NCI-H1048 (cell line): ENCODE measurements around the gene PITPNM1.
"Not testable (repeated sequence)": the region's sequence is repeated elsewhere in the genome, so short reads cannot be mapped to it uniquely, and the experiment has no call there.

Experiments used
- DNase-seq: peaks from one replicate; lab custom pipeline; 2025; lab: John Stamatoyannopoulos, UW

PITPNM1 gene

GRCh38 chr11:67523556-67524479 is 18.7 kb upstream of the PITPNM1 start:
- DNase-seq = no peak

DNA sequence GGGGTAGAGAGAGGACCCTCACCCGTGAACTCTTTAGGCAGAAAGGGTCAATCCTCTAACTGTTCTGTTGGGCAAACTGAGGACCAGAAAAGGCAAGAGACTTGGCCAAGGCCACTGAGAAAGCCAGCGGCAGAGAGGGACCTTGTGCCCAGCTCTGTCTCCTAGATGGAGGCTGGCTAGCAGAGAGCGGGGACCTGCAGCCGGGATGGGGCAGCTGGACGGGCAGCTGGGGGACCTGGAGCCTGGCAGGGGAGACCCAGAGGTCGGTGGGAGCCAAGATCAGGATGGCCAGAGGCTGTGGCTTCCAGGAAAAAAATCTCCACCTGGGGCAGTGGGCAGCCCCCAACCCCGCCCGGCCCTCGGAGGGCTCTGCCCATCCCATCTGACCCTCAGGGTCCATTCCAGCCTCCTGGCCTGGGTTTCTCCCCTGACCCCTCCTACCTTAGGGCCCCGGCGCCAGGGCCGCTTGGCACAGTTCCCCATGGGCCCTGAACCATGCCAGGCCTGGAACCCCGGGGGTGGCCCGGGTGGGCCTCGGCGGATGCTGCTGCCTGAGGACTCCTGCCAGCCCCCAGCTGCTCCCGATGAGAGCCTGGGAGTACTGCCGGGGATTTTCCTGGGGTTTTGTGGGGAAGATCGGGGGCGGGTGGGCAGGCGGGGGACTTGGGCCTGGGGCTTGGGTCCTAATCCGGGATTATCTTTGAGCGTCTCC is 17.8 kb upstream of the PITPNM1 start, which contains the start of gene CABP2:
TSS of gene CABP2 (minus strand) at position 603 of the 712 bp plus-strand sequence. CDS start at position 483, 120 bp downstream.
- no peak for DNase-seq

GRCh38 chr11:67522338-67522737 is 17.2 kb upstream of the PITPNM1 start:
- DNase-seq = no peak

DNA sequence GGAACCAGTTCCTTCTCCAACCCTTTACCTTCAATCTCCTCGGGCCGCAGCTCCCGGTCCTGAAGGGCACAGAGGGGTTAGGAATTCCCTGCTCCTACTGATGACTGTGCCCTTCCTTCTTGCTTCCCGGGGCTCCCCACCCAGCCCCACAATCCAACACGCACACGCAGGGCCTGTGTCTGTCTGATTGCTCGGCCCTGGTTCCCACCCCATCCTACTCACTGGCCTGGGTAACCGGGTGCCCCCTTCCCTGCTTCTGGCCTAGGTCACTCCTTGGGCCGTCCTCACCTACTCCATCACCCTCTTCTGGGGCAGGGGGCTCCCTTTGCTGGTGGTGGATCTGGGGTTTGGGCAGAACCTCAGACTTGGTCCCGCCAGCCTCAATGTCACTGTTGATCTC is 16.8 kb upstream of the PITPNM1 start:
- no peak for DNase-seq

DNA sequence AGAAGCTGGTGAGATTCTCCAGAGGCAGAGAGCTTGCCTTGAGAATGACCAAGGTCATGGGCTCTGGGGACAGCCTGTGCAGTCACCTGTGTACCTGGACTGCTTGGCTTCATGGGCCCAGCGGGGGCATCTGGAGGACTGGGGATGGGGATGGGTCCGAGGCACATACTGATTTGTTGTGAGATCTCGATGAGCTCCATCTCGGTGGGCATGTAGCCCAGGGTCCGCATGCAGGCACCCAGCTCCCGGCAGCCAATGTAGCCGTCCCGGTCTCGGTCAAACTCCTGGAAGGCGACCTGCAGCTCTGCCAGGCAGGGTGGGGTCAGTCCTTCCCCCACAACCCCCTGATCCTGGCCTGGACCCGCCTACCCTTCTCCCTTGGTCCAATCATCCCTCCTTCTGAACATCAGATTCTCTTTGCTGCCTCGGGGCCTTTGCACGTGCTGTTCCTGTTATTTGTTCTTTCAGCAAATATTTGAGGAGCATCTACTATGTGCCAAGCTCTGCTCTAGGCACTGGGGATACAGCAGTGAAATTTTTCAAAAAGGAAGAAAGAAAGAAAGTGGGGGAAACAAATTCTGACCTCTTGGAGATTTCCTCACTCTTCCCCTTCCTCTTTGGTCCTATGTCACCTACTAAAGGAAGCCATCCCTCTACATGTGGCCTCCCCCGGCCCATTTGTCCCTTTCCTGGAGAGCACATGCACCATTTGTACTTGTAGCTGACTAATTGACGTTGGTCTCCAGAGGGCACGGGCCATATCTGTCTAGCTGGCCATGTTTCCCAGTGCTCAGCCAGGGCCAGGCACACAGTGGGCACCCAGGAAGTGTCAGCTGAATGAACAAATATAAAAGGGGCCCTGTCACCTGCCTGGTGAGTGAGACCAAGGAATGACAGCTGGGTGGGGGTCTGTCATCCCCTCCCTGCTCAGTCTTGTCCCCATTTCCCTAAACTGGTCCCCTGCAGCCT is 16.0 kb upstream of the PITPNM1 start:
- DNase-seq = no peak

GRCh38 chr11:67519726-67520125 is 14.6 kb upstream of the PITPNM1 start:
- DNase-seq = no peak

- DNase-seq = no peak
Observed at GRCh38 chr11:67517784-67518552, 12.8 kb upstream of the PITPNM1 start.

- no peak for DNase-seq
Observed at GRCh38 chr11:67516806-67517205, 11.6 kb upstream of the PITPNM1 start.

GRCh38 chr11:67514116-67514515 is 9.0 kb upstream of the PITPNM1 start:
- DNase-seq = no peak

DNA sequence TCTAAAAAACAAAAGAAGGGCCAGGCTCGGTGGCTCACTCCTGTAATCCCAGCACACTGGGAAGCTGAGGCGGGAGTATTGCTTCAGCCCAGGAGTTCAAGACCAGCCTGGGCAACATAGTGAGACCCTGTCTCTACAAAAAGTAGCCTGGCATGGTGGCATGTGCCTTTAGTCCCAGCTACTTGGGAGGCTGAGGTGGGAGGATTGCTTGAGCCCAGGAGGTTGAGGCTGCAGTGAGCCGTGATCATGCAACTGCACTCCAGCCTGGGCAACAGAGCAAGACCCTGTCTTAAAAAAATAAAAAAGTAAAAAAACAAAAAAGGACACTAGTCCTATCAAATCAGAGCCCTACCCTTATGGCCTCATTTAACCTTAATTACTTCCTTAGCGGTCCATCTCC is 6.4 kb upstream of the PITPNM1 start:
- not testable (repeated sequence) for DNase-seq

DNA sequence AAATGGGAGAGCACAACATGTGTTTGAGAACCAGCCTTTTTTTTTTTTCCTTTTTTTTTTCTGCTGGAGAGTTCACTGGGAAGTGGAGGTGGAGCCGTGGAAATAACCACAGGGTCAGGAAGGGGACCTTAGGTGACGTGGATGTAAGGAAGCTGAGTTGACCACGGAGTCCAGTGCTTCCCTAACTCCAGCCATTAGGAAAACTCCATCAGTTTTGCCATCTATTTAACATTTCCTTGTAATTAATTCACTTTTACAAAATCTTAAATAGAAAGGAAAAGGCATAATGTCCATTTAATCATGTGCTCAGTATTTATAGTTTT is 4.8 kb upstream of the PITPNM1 start:
- no peak for DNase-seq

GRCh38 chr11:67508486-67509121 is 3.4 kb upstream of the PITPNM1 start:
- peak; percentile 97 for DNase-seq

DNA sequence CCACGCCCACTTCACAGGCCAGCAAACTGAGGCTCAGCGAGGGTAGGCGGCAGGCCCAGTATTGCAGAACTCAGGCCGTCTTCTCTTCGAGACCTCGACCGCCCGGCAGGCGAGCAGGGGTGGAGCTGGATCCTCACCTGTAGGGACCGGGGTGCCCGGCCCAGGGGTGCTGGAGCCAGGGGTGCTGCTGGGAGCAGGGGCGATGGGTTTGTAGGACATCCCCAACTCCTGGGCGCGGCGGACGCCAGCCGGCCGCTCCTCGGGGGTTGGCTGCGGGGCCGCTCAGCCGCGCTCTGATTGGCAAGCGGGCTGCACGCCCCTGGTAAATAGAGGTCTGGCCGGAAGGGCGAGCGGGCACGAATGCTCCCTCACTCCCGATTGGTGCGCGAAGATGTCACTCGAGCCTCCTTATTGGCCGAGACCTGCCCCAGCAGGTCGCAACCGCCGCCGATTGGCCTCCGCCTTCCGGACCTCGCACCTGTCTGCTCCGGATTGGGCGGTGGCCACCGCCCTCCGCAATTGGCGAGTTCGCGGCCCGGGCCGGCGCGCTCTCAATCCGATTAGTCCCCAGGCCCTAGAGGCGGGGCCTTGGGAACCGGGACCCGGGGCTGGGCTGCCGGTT is 2.8 kb upstream of the PITPNM1 start, which contains the start of gene CDK2AP2:
TSS of gene CDK2AP2 (minus strand) at position 299 of the 622 bp plus-strand sequence. CDS start at position 219, 80 bp downstream.
- peak; percentile 98 for DNase-seq

DNA sequence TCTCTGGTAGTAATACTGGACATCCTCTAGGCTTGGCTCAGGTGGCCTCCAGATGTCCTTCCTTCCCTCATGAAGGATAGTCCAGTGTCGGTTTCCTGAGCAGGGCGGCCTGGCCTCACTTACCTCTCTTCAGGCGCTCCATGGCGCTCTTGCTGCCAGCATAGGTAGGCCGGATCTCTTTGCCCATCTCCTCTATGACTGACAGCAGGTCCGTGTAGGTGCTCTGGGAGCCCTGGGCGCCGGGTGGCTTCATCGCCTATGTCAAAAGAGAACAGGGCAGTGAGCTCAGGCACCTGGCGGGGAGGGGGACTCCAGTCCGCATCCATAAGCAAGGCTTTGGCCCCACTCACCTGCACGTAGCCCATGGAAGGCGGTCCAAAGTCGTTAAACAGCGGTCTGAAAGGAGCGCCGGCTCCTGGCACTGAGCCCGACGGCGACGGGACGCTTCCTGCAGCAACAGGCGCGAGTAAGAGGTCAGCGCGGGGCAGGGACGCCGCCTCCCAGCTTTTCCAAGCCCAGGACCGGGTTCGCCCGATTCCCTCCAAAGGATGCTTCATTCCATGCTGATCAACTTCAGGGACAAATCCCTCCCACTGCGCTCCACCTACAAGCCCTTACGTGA is 2.2 kb upstream of the PITPNM1 start:
- no peak for DNase-seq

- no peak for DNase-seq
Observed at GRCh38 chr11:67506426-67507051, 1.4 kb upstream of the PITPNM1 start.

DNA sequence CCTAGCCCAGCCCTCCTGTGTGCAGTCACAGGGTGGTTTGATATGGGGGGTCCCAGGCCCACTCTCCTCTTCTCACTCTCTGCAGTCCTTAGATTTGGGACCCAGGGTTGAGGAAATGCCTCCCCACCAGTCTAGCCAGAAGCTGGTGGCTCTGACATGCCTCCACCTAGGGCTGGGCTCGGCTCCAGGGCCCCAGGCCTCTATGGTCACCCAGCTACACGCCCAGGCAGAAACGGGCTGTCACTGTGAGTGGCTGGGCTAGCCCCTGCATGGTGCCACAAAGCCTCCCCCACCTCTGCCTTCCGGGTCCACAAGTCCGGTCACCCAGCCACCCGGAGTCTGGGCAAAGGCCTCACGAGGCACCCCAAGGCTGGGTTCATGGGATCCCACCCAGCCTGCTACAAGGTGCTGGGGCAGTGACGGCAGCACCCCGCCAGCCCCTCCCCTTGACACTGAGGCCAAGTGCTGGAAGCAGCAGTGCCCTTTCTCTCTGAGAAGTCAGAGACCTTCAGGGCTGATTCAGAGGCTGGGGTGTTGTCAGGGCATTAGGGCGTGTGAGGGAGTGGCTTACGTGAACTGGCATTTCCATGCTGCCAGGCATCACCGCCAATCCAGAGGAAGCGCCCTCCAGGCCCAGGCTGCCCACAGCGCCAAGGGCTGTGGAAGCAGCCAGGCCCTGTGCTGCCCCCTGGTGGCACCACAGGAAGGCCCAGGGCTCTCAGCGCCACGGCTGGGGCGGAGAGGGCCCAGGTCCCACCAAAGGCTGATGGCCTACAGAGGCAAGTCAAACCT is 638 bp upstream of the PITPNM1 start:
- DNase-seq = peak; percentile 72

- DNase-seq = no peak
Observed at GRCh38 chr11:67504005-67504949, 886 bp downstream of the PITPNM1 start.
